ENCODE measurements around the gene HSP90B1.

The HSP90B1 gene

GRCh38 chr12:103978384-103978982 is 48.3 kb downstream of the HSP90B1 start:
- no peak for DNase-seq

GRCh38 chr12:103986829-103987228 is 56.6 kb downstream of the HSP90B1 start:
- DNase-seq: no peak

GRCh38 chr12:103994235-103994634 is 64.0 kb downstream of the HSP90B1 start:
- DNase-seq: no peak

GRCh38 chr12:103996595-103996994 is 66.4 kb downstream of the HSP90B1 start:
- no peak for DNase-seq

GRCh38 chr12:103997286-103997900 is 67.2 kb downstream of the HSP90B1 start:
- DNase-seq: no peak

All from NCI-H446 treated with DMSO at 0.1 percent for 48 hours (cell line).